Measurements from ENCODE around the gene RNF144B.
"Not testable (repeated sequence)": the region's sequence is repeated elsewhere in the genome, so short reads cannot be mapped to it uniquely, and the experiment has no call there.

The RNF144B gene

DNA sequence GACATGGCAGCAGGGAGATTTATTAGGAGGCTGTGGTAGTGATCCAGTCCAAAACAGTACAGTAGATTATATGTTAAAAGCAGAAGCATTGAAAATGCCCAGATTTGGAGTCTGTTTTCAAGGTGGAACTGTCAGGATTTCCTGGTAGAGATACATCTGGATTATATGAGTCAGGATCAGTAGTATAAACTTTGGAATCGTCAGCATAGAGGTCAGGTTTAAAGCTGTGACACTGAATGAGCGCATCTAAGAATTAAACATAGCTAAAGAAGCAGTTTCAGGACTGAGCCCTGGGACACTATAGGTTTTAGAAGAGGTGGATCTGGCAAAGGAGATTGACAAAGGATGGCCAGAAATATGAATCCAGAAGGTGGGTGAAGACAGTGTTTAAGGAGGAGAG lies 60.4 kb downstream of the RNF144B start:
- DNase-seq, result no peak

GRCh38 chr6:18451756-18452155 lies 64.6 kb downstream of the RNF144B start:
- DNase-seq, result no peak

- DNase-seq, result no peak
These were observed 67.3 kb downstream of the RNF144B start for GRCh38 chr6:18454446-18454845.

DNA sequence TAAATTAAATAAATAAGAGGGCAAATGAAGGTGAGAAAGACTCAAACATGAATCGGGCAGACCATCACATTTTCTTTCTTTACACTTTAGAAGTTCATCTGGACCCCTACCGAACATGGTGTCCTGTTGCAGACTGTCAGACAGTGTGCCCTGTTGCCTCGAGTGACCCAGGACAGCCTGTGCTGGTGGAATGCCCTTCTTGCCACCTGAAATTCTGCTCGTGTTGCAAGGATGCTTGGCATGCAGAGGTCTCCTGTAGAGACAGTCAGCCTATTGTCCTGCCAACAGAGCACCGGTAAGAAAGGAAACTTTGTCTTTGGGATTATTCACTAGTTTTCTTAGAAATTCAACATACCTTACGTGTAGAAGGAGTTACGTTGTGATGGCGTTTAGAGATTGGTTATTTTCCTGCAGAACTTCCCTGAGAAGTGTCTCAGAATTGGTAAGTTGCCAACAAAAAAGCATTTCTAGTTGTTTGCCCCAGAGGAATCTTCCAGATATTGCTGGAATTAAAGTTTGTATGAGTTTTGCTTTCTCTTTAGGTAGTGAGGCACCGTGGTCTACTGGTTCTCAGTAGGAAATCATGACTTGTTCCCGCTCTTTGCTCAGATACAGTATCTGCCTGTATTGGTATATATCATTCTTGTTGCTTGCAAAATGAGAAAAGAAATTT lies 70.1 kb downstream of the RNF144B start:
- no peak for DNase-seq

DNA sequence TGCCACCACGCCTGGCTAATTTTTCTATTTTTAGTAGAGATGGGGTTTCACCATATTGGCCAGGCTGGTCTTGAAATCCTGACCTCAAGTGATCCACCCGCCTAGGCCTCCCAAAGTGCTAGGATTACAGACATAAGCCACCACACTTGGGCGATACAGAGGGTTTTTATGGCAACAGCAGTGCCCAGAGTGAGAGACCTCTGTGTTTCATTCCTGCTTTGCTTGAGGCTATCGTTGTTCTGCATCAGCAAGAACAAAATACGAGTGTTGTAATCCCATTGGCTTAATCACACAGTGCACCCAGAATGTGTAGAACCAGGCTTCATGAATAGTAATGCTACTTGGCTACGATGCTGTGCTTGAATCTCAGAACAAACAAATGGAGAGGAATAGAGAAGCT lies 70.9 kb downstream of the RNF144B start:
- not testable (repeated sequence) for DNase-seq

- DNase-seq, result no peak
These were observed 76.3 kb downstream of the RNF144B start for GRCh38 chr6:18463429-18463828.

DNA sequence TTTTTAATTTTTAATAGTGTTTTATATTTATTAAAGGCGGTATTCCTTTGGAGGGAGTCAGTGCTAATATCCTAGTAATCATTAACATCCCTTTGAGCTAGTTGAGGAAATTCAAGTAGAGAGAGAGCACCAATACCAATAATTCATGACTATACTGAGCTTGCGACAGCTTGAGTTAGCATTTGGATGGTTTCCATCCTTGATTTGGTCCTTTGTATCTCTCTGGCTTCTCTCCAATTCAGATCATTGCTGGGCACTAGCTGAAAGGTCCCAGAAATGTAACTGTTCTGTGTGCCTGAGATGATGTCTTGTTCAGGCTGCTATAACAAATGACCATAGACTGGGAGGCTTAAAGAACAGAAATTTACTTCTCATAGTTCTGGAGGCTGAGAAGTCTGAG lies 77.0 kb downstream of the RNF144B start:
- DNase-seq, result no peak

DNA sequence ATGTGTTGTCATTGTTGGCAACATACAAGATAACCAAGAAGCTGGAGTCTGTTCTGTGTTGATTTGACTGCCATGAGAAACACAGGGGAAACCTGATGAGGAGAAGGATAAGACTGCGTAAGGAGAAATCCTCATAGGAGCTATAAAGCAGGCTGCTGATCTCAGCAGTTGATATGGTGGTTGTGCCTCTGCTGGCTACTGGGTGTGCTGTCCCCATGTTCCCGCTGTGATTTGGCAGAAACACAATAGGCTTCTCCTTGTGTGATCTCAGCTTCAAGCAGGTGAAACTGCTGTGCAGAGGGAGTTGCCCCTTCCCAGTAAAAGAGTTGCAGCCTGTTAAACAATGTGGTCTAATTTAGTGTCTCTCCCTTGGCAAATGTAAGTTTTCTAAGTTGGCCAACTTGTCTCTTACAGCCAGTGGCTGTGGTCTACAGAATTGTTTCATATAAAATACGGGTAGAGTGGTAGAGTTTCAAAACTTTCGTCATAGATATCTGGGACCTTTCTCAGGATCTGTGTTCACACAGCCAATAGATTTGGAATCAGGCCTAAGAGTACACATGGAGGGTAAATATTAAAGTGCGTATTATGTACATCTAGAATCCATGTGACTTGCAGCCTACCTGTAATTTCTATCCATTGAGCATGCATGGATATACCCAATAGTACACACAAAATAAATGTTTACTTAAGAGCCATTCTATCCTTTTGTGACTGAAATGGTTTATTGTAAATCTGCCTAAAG lies 78.4 kb downstream of the RNF144B start:
- DNase-seq, result no peak

DNA sequence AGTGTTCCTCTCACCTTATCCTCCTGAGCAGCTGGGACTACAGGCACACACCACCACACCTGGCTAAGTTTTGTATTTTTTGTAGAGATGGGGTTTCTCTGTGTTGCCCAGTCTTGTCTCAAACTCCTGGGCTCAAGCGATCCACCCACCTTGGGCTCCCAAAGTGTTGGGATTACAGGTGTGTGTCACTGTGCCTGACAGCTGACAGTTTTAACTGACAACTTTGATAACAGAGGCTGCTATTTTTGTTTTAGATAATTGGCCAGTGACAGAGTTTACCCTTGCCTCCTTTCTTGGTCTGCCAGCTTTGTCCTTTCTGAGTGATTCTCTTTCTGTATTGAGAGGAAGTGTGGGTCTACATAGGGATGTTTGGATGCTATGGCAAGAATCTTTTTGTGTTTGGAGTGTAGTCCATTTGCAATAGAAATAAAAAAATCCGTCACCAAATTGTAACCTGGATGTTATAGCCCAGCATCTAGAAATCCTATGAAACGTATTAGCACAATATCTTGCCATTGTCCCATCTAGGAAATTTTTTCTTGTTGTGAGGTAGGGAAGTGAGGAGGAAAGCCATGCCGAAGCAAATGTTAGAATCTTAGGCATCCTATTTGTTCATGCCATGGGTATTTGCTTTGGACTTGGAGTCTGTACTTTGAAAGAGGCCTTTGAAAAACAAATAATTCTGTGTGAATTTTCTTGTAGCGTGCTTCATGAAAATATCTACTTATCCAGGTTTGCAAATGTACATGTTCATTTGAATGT lies 80.8 kb downstream of the RNF144B start:
- DNase-seq, result no peak

- no peak for DNase-seq
These were observed 81.3 kb downstream of the RNF144B start for GRCh38 chr6:18468503-18468843.

DNA sequence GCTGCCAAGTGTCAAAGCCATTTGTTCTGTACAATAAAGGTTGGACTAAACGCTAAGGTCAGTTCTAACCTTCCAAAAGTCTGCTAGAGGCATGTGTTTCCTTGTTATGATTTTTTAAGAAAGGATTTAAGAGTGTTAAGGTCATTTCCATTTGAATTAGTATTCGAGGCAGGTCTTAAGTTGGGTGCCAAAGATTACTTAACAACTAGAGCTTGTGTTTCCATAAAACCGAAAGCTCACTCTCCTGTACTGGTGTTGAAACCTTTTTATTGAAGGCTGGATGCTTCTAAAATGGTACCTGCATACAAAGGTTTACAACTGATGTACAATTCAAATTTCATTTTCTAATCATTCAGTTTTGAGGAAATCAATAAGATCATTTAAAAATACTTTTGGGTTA lies 82.4 kb downstream of the RNF144B start:
- no peak for DNase-seq

- no peak for DNase-seq
These were observed 84.2 kb downstream of the RNF144B start for GRCh38 chr6:18471232-18471964.

DNA sequence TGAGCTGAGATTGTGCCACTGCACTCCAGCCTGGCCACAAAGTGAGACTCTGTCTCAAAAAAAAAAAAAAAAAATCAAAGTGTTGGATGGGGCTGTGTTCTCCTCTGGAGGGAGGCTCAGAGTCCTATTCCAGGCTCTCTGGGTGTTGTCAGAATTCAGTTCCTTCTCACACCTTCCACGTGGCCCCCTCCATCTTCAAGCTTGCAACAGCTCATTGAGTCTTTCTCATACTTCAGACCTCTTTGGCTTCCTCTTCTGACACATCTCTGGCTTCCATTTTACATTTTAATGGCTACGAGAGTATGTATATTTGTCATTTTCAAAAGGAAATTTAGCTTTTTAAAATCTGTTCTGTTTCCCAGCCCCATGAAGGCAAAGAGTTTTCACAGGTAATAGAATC lies 85.8 kb downstream of the RNF144B start:
- no peak for DNase-seq

- no peak for DNase-seq
These were observed 86.6 kb downstream of the RNF144B start for GRCh38 chr6:18473755-18474154.

- DNase-seq, result no peak
These were observed 90.3 kb downstream of the RNF144B start for GRCh38 chr6:18477301-18477941.

GRCh38 chr6:18478610-18479009 lies 91.5 kb downstream of the RNF144B start:
- no peak for DNase-seq

DNA sequence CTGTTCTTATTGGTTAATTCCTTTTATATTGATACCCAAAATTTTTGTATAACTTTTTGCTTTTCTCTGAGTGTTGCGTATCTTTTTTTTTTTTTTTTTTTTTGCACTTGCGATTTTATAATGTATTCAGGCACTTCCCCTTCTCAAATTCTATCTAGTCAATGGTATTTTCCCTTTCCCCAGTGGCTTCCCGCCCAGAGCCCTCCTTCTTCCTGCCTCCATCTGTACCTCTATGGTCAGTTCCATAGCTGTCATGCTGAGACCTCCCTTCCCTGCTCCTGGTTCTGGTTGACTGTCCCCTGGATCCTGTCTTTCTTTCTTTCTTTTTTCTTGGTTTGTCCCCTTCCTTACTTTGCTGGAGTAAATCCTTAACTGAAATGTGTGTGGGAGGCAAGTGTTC lies 94.7 kb downstream of the RNF144B start:
- no peak for DNase-seq

- no peak for DNase-seq
These were observed 98.7 kb downstream of the RNF144B start for GRCh38 chr6:18485660-18486435.

DNA sequence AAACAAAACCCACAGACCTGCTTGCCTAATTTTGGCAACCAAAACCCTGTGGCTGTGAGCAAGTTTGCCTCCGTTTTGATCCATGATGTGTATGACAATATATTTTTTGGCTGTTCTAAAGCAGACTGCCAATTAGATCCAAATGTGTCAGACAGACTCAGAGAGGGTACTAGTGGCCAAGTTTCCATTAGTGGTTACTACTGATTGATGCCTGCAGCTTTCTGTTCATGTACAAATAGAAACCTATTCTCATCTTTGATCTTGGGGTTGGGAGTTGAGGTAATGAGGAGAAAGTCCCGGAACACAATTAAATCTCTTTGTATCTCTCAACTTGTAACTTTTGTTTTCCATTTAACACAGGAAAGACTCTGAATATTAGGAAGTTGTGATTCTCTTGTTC lies 100.9 kb downstream of the RNF144B start:
- no peak for DNase-seq

DNA sequence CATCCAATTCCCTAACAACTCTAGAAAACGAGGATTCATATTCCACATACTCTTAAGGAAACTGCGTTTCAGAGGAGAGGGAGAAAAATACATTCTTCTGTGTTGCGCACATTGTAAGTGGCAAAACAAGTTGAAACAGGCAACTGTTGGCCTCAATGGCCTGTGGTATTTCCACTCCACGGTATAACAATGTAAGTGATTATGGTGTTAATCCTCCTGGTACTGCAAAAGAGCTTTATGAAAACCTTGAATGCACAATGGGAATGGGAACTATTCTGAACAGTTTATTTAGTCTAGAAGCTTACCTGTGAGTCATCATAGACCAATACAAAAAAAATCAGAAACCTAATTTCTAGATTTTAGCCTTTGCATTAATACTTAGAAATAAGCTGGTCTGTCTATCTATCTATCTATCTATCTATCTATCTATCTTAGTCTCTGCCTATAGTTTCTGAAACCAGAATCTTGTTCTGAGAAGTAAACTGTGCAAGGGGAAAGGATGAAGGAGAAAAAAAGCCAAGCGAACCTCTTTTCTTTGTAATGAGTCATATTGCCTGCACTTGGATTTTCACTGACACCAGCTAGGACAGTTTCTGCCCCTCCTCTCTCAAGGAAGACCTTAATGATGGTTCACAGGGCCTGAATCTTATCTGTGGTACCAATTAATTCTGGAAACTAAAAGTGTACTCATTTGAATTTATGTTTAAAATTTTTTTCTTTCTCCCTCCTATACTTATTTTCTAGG lies 101.5 kb downstream of the RNF144B start:
- DNase-seq, result no peak

- DNase-seq, result no peak
These were observed 102.2 kb downstream of the RNF144B start for GRCh38 chr6:18489335-18489734.

Measured in activated CD8-positive, alpha-beta memory T cell treated with anti-CD3 and anti-CD28 coated beads, Interleukin-2, amount 50 U/mL, for 48 hours (primary cell).